GM10248 (cell line): ENCODE data around the gene PSORS1C1.

Source experiments
- CTCF ChIA-PET: fragments of 300-600 bp; sonication (Branson Sonifier 250); formaldehyde crosslinking; extraction: SDS; loops from one replicate; lab custom pipeline; 2021; ENCODE audit warnings: antibody characterized with exemption; lab: Yijun Ruan, JAX
- POLR2A ChIA-PET: fragments of 350-650 bp; sonication (Branson Sonifier 250); formaldehyde crosslinking; extraction: SDS; loops from one replicate; lab custom pipeline; 2020; ENCODE audit warnings: antibody characterized with exemption; lab: Yijun Ruan, JAX
- DNase-seq: peaks from one replicate; pipeline ENCODE4 v3.0.0; 2012; ENCODE audit errors: extremely low spot score
- TF ChIP-seq, protein P1 (sequence below): IDR thresholded peaks from 2 replicates; pipeline ENCODE4 v1.5.1; 2012; ENCODE audit warnings: mild to moderate bottlenecking, low read depth; ENCODE audit errors: extremely low read depth, missing control alignments, control extremely low read depth

Gene PSORS1C1

DNA sequence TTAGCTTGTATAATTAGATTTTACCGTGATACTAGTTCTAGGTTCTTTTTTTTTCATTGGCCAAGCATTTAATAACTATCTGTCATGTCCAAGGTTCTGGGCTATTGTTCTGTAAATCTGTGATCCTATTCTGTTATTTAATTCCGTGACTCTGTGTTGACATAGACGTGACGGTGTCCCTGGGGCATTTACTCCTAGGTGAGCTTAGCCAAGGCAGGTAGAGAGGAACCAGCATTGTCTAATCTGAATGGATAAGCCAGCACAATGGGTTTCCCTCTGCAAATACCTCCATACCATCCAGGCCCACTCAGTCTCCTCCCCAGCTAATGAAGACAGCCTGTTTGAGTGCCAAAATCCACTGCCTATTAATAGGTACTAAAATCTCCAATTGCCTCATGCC, 14.5 kb downstream of the PSORS1C1 start:
- no peak for DNase-seq

DNA sequence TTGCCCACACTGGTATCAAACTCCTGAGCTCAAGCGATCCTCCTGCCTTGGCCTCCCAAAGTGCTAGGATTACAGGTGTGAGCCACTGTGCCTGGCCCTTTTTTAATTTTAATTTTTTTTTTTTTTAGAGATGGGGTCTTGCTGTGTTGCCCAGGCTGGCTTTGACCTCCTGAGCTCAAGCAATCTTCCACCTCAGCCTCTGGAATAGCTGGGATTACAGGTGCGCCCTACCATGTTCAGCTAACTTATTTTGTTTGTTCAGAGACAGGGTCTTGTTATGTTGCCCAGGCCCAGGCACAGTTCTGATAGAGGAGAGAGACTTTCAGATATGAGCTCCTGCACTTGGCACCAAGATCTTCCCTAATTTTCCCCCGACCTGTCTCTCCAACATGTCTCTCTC, 16.2 kb downstream of the PSORS1C1 start:
- DNase-seq = no peak
- POLR2A ChIA-PET = no interaction called here
- TF ChIP-seq, protein P1, sequence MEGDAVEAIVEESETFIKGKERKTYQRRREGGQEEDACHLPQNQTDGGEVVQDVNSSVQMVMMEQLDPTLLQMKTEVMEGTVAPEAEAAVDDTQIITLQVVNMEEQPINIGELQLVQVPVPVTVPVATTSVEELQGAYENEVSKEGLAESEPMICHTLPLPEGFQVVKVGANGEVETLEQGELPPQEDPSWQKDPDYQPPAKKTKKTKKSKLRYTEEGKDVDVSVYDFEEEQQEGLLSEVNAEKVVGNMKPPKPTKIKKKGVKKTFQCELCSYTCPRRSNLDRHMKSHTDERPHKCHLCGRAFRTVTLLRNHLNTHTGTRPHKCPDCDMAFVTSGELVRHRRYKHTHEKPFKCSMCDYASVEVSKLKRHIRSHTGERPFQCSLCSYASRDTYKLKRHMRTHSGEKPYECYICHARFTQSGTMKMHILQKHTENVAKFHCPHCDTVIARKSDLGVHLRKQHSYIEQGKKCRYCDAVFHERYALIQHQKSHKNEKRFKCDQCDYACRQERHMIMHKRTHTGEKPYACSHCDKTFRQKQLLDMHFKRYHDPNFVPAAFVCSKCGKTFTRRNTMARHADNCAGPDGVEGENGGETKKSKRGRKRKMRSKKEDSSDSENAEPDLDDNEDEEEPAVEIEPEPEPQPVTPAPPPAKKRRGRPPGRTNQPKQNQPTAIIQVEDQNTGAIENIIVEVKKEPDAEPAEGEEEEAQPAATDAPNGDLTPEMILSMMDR = no peak
- CTCF ChIA-PET = interaction anchor here (0.7 to 20.0 kb wide), 8 partner anchors 8 to 216 kb away, joined by 3 to 256 read pairs (median 13); partner anchors contain the start of genes CDSN, PSORS1C1 and PSORS1C2

More for the DNA sequence above, 14.5 kb downstream of the PSORS1C1 start:
- TF ChIP-seq, protein P1 = no peak
- POLR2A ChIA-PET = no interaction called here
- CTCF ChIA-PET = interaction anchor here (0.7 to 6.8 kb wide), 25 partner anchors 8 to 588 kb away, joined by 3 to 72 read pairs (median 5); partner anchors contain the start of genes CDSN, PSORS1C1, PSORS1C2 and VARS2

DNA sequence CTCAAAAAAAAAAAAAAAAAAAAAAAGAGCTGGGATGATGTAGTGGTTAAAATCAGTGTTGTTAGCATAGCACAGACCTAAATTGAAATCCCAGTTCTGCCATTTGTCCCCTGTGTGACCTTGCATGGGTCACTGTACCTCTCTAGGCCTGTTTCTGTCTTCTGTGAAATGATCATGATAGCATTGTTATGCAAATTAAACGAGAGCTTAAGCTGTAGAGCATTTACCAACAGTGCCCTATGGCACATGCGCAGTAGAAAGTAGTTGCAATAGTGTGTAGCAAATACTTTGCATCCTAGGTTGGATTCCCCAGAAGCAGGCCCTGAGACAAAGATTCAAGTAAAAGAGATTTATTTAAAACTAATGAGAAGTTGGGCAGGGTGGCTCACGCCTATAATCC, 17.0 kb downstream of the PSORS1C1 start:
- TF ChIP-seq, protein P1 = no peak
- POLR2A ChIA-PET = no interaction called here
- no peak for DNase-seq
- CTCF ChIA-PET = interaction anchor here (0.9 to 20.0 kb wide), 5 partner anchors 14 to 235 kb away, joined by 3 to 256 read pairs (median 6); partner anchors contain the start of genes CDSN, PSORS1C1 and VARS2

DNA sequence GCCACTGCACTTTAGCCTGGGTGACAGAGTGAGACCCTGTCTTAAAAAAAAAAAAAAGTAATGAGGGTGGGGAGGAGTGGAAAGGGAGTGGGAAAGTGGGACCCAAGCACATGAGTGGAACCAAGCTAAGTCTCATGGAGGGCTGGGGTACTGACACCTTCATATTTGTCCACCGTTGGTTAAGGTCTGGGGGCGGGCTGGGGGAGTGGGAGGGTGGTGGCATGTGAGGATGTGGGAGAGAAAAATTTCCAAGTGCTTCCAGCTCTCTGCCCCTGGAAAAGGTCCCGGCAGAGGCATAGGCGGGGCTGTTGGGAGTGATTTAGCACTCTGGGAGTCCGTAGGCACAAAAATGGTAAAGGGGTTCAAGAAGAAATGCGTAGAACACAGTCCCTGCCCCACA, 18.2 kb downstream of the PSORS1C1 start:
- POLR2A ChIA-PET = interaction anchor here (0.7 kb wide), 1 partner anchor 304 kb away, joined by 3 read pairs; no protein-coding TSS in a partner anchor
- TF ChIP-seq, protein P1 = no peak
- CTCF ChIA-PET = interaction anchor here (0.9 to 20.0 kb wide), 6 partner anchors 11 to 307 kb away, joined by 3 to 256 read pairs (median 4); partner anchors contain the start of gene VARS2
- DNase-seq = no peak

DNA sequence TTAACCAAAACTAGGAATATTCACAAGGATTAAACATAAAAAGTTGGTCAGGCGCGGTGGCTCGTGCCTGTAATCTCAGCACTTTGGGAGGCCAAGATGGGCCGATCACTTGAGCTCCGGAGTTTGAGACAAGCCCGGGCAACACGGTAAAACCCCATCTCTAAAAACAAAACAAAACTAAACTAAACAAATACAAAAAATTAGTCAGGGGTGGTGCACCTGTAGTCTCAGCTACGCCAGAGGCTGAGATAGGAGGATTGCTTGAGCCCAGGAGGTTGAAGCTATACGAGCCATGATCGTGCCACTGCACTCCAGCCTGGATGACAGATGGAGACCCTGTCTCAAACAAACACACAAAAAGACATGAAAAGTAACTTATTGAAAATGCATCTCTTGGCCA, 21.1 kb downstream of the PSORS1C1 start:
- ChIA-PET POLR2A (no interaction called here), CTCF (interaction anchor here (0.9 to 20.0 kb wide), 5 partner anchors 8 to 232 kb away, joined by 3 to 256 read pairs (median 3); no protein-coding TSS in a partner anchor)
- TF ChIP-seq, protein P1 = no peak
- no peak for DNase-seq

DNA sequence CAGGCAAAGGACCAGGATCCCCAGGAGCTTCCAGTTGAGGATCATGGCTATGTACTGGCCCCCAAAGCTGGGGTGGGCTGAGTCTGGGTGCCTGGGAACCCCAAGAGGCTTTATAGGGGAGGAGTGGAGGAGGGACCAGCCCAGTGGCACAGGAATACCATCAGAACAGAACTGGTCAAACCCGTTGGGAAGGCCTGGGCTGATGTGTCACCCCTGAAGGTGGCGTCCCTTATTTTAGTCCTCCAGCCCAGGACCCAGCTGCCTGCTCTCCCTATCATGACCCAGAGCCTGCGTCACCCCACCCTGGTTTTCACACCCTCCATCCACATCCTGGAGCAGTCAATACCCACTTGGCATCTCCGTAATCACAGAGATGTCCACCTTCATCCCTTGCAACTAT, 24.4 kb downstream of the PSORS1C1 start, which contains the start of gene PSORS1C2:
PSORS1C2 (minus strand) TSS at position 85 of the 400 bp plus-strand sequence; CDS start at position 45, 40 bp downstream.
- no peak for DNase-seq
- POLR2A ChIA-PET = no interaction called here
- CTCF ChIA-PET = interaction anchor here (1.0 to 20.0 kb wide), 9 partner anchors 8 to 237 kb away, joined by 3 to 256 read pairs (median 14); no protein-coding TSS in a partner anchor
- TF ChIP-seq, protein P1 = no peak
